ENCODE data around the gene TRNT1.

Gene TRNT1

GRCh38 chr3:3129579-3129978 lies 2.8 kb downstream of the TRNT1 start:
- TF ChIP-seq, protein P1, sequence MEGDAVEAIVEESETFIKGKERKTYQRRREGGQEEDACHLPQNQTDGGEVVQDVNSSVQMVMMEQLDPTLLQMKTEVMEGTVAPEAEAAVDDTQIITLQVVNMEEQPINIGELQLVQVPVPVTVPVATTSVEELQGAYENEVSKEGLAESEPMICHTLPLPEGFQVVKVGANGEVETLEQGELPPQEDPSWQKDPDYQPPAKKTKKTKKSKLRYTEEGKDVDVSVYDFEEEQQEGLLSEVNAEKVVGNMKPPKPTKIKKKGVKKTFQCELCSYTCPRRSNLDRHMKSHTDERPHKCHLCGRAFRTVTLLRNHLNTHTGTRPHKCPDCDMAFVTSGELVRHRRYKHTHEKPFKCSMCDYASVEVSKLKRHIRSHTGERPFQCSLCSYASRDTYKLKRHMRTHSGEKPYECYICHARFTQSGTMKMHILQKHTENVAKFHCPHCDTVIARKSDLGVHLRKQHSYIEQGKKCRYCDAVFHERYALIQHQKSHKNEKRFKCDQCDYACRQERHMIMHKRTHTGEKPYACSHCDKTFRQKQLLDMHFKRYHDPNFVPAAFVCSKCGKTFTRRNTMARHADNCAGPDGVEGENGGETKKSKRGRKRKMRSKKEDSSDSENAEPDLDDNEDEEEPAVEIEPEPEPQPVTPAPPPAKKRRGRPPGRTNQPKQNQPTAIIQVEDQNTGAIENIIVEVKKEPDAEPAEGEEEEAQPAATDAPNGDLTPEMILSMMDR (IDR thresholded peaks at IDR 0.05; ENCODE audit: low read length, missing control alignments): no peak
- DNase-seq (ENCODE audit: low read depth): no peak
- H3K4me3 ChIP-seq (replicated peaks; ENCODE audit: low read depth, low read length): no peak overlapping the region

DNA sequence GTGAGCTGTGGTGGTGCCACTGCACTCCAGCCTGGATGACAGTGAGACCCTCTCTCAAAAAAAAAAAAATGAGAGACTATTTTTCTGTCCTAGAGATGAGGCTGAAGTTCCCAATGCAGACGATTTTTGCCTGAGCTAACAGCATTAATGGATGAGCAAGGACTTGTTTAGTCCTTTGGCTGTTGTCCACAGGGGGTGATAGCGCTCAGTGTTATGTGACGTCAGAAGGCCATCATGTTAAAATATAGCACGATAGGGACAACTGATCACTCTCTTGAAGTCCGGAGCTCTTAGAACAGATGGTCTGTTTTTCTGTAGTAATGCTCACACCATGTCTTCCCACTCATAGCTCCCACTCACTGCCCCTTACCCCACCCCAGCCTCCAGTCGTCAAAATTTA lies 6.8 kb downstream of the TRNT1 start:
- no peak for DNase-seq (ENCODE audit: low read depth)
- TF ChIP-seq, protein P1 (IDR thresholded peaks at IDR 0.05; ENCODE audit: low read length, missing control alignments): no peak
- H3K4me3 ChIP-seq (replicated peaks; ENCODE audit: low read depth, low read length): no peak overlapping the region

DNA sequence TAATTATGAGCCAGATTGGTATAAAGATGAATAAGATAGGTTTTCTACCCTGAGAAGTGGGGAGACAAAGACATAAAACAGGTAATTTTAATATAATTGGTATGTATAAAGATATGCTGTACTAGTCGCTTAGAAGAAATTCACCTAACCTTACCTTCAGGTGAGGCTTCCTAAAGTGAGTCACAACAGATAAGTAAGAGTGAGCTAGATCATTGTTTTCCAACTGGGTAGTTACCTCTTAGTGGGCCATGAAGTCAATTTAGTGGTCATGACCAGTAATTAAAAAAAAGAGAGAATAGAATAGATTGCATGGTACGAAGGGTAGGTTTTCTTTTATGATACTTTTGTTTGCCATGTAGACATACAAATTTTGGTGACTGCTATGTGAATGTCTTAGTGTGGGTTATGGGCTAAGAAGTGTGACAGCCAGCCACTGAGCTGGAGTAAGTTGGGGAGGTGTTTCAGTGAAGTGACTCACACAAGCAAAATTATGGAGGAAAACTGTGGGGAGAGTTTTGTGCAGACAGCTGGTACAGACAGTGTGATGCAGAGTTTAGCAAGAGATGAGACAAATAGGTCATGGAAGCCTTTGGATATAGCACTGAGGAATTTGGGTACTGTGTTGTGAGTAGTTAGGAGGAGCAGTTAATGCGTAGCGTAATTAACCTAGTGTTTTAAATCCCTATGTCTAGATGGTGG lies 8.2 kb downstream of the TRNT1 start:
- TF ChIP-seq, protein P1 (IDR thresholded peaks at IDR 0.05; ENCODE audit: low read length, missing control alignments): no peak
- no peak overlapping the region for H3K4me3 ChIP-seq (replicated peaks; ENCODE audit: low read depth, low read length)
- no peak for DNase-seq (ENCODE audit: low read depth)

DNA sequence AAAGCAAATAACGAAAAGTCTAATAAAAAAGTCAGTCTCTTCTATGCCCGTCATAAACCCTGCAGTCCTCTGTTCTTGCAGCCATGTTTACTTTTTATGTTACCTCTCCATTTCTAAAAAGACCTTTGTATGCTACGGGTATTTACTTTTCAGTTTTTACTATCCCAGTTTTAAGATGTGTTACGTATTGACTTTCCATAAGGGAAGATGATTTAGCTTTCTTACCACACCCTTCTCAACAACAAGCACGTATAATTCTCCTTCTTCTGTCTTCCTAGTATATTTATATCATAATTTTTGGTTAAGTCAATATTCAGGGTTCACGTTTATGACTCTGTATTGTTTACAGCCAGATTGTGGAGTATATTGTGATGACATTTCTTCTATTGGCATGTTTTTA lies 10.8 kb downstream of the TRNT1 start:
- no peak overlapping the region for H3K4me3 ChIP-seq (replicated peaks; ENCODE audit: low read depth, low read length)
- DNase-seq (ENCODE audit: low read depth): no peak
- TF ChIP-seq, protein P1 (IDR thresholded peaks at IDR 0.05; ENCODE audit: low read length, missing control alignments): no peak

DNA sequence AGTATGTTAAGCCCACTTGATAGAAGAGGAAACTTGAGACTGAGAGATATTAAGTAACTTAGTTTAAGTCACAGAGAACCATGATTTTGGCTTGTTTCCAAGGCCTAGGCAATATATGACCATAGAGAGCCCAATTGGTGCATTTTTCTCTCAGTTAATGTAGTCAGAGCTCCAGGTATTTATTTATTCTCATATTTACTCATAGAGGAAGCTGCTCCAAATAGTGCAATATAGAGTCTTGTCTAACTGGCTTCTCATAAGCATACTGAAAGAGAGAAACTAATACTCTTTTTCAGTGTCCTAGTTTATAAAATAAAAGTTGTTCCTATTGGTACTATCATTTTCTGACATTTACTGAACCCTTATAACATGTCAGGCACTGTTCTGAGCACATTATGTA lies 15.2 kb downstream of the TRNT1 start:
- DNase-seq (ENCODE audit: low read depth): no peak
- TF ChIP-seq, protein P1 (IDR thresholded peaks at IDR 0.05; ENCODE audit: low read length, missing control alignments): no peak
- no peak overlapping the region for H3K4me3 ChIP-seq (replicated peaks; ENCODE audit: low read depth, low read length)

DNA sequence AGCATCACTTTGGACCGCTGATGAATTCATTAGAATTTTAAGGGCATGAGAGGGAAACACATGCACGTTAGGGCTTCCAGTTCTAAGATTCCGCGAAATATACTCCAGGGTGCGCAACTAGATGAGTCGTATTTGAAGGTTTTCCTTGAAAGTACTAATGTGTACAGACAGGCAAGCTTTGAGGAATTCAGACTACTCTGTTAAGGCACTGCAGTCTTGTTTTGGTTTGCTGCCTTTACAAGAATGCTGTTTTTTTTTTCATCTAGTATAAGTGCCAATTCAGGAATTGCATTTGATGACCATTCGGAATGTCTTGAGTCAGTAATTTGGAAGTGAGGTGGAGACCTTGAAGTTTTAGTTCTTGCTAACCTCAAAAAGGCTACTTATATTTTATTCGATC lies 19.1 kb downstream of the TRNT1 start:
- no peak for DNase-seq (ENCODE audit: low read depth)
- H3K4me3 ChIP-seq (replicated peaks; ENCODE audit: low read depth, low read length): no peak overlapping the region
- TF ChIP-seq, protein P1 (IDR thresholded peaks at IDR 0.05; ENCODE audit: low read length, missing control alignments): no peak

GRCh38 chr3:3149560-3149959 lies 22.8 kb downstream of the TRNT1 start:
- DNase-seq (ENCODE audit: low read depth): no peak
- TF ChIP-seq, protein P1 (IDR thresholded peaks at IDR 0.05; ENCODE audit: low read length, missing control alignments): no peak
- no peak overlapping the region for H3K4me3 ChIP-seq (replicated peaks; ENCODE audit: low read depth, low read length)
